ENCODE measurements around the gene PHOX2B.
A peak's percentile ranks its signal among the peaks of the same experiment; 100 is the strongest.
"Not testable (repeated sequence)": the region's sequence is repeated elsewhere in the genome, so short reads cannot be mapped to it uniquely, and the experiment has no call there.

PHOX2B gene

GRCh38 chr4:41712425-41712824, 36.1 kb downstream of the PHOX2B start:
- no peak for DNase-seq (ENCODE audit: extremely low spot score)
- CTCF ChIA-PET = no interaction called here
- POLR2A ChIA-PET = interaction anchor here (0.6 kb wide), 1 partner anchor 222 kb away, joined by 3 read pairs; no protein-coding TSS in a partner anchor
- TF ChIP-seq PKNOX1 (IDR thresholded peaks at IDR 0.05) = peak; percentile 62
- no peak for TF ChIP-seq CTBP1 (IDR thresholded peaks at IDR 0.05; ENCODE audit: borderline replicate concordance)

DNA sequence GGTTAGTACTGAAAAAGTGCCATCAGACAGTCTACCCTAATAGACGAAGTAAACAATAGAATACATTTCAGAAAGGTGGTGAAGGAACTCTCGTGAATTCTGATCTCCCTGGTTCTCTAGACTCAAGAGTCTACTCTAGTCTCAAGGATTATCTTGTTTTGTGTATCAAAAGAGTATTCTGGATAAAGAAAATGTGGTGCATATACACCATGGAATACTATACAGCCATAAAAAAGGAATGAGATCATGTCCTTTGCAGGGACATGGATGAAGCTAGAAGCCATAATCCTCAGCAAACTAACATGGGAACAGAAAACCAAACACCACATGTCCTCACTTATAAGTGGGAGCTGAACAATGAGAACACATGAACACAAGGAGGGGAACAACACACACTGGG, 36.9 kb downstream of the PHOX2B start:
- POLR2A ChIA-PET; CTCF ChIA-PET; DNase-seq (ENCODE audit: extremely low spot score): not testable (repeated sequence)

DNA sequence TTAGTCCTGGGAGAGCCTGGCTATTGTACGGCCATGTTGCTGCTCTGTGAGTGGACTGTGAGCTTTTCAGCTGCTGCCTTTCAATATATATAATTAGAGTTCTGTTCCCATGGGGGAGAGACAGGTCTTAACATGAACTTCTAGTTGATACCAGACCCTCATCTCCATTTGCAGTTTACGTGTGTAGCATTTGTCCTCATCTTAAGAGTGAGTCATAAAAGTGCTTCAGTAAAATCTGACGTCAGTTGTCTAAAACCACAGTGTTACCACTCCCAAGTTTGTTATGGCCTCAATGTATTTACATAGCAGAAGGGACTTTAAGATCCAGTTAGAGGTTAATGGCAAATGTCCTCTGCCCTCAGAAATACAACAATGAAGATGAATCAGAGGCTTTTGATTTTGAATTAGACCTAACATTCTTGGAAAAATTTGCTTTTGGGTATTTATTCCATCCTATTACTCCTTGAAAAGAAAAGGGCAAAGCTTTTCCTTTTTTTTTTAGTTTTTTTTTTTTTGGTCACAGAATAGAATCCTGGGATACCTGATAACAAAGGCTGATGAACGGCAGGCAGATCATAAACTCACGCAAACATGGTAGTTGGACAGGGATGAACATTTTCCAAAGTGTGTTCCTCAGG, 38.6 kb downstream of the PHOX2B start:
- ChIA-PET CTCF (no interaction called here), POLR2A (interaction anchor here (0.7 kb wide), 1 partner anchor 49 kb away, joined by 3 read pairs; no protein-coding TSS in a partner anchor)
- TF ChIP-seq FOXA1 (IDR thresholded peaks at IDR 0.05) (no peak), ARNT (IDR thresholded peaks at IDR 0.05) (no peak), LEF1 (IDR thresholded peaks at IDR 0.05; ENCODE audit: borderline replicate concordance) (no peak), SP1 (IDR thresholded peaks at IDR 0.05) (no peak), SUZ12 (IDR thresholded peaks at IDR 0.05) (no peak), NFRKB (IDR thresholded peaks at IDR 0.05) (no peak), FOXM1 (IDR thresholded peaks at IDR 0.05; ENCODE audit: borderline replicate concordance) (no peak), L3MBTL2 (conservative IDR thresholded peaks at IDR 0.05) (no peak), BHLHE40 (IDR thresholded peaks at IDR 0.05; ENCODE audit: borderline replicate concordance) (no peak), TARDBP (IDR thresholded peaks at IDR 0.05) (no peak), ELF4 (IDR thresholded peaks at IDR 0.05) (no peak), CTBP1 (IDR thresholded peaks at IDR 0.05; ENCODE audit: borderline replicate concordance) (peak; percentile 39; the same call in 1 of the 2 replicates), FOXK2 (IDR thresholded peaks at IDR 0.05) (no peak), PKNOX1 (IDR thresholded peaks at IDR 0.05) (0 out of 2 replicates have a peak, but pooled peaks have one; percentile 12), ZNF384 (IDR thresholded peaks at IDR 0.05) (0 out of 2 replicates have a peak, but pooled peaks have one; percentile 43)
- DNase-seq (ENCODE audit: extremely low spot score) = peak; percentile 21

DNA sequence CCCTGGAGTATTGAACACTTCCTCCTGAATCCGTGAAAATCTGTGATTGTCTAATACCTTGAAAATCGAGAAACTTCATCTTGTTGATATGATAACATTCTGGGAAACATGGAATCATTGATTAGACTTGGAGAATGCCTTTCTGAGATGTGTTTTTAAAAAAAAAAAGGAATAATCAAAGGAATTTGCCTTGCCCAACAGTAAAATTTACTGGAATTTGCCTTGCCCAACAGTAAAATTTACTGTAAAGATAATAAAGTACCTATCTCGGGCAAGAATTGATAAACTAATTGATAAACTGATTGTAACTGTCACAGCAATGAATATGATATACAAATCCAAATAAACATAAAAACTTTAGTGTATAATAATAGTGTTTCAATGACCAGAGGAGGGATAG, 44.7 kb downstream of the PHOX2B start:
- ChIA-PET POLR2A (no interaction called here), CTCF (no interaction called here)
- DNase-seq (ENCODE audit: extremely low spot score) = no peak
- no peak for TF ChIP-seq LEF1 (IDR thresholded peaks at IDR 0.05; ENCODE audit: borderline replicate concordance)
- TF ChIP-seq SP1 (IDR thresholded peaks at IDR 0.05) = no peak
- TF ChIP-seq NFRKB (IDR thresholded peaks at IDR 0.05) = no peak
- no peak for TF ChIP-seq TARDBP (IDR thresholded peaks at IDR 0.05)
- no peak for TF ChIP-seq L3MBTL2 (conservative IDR thresholded peaks at IDR 0.05)

- ChIA-PET CTCF (no interaction called here), POLR2A (no interaction called here)
- DNase-seq (ENCODE audit: extremely low spot score) = no peak
- no peak for TF ChIP-seq CTBP1 (IDR thresholded peaks at IDR 0.05; ENCODE audit: borderline replicate concordance)
- TF ChIP-seq BHLHE40 (IDR thresholded peaks at IDR 0.05; ENCODE audit: borderline replicate concordance) = no peak
- TF ChIP-seq ARNT (IDR thresholded peaks at IDR 0.05) = no peak
Observed at GRCh38 chr4:41702770-41703169, 45.8 kb downstream of the PHOX2B start.

DNA sequence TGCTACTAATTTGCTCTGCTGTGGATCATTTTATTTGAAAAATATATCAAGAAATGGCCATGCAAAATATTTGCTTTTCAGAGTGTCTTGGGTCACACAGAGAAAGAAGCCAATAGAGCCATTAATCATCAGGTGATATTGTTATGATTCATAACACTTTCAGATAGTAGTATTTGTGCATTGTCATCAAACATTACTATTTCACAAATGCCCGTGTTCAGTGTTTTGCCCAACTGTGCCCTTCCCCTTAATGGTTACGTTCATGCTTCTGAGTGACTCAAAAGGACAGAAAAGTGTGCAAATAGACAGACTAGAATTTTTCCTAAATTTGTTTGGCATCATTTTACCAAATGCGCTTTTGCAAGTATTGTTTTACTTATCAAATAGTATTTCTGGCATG, 46.5 kb downstream of the PHOX2B start:
- no peak for DNase-seq (ENCODE audit: extremely low spot score)
- CTCF ChIA-PET = interaction anchor here (0.7 kb wide), 2 partner anchors 252 to 421 kb away, joined by 3 to 4 read pairs; no protein-coding TSS in a partner anchor
- POLR2A ChIA-PET = no interaction called here
- TF ChIP-seq ZNF384 (IDR thresholded peaks at IDR 0.05) (no peak), PKNOX1 (IDR thresholded peaks at IDR 0.05) (no peak), CTBP1 (IDR thresholded peaks at IDR 0.05; ENCODE audit: borderline replicate concordance) (no peak), ELF4 (IDR thresholded peaks at IDR 0.05) (no peak), NFRKB (IDR thresholded peaks at IDR 0.05) (no peak), SUZ12 (IDR thresholded peaks at IDR 0.05) (no peak), LEF1 (IDR thresholded peaks at IDR 0.05; ENCODE audit: borderline replicate concordance) (no peak), FOXK2 (IDR thresholded peaks at IDR 0.05) (no peak), ARNT (IDR thresholded peaks at IDR 0.05) (no peak), TARDBP (IDR thresholded peaks at IDR 0.05) (no peak)

GRCh38 chr4:41696763-41697162, 51.8 kb downstream of the PHOX2B start:
- ChIA-PET POLR2A (no interaction called here), CTCF (no interaction called here)
- no peak for DNase-seq (ENCODE audit: extremely low spot score)
- TF ChIP-seq LEF1 (IDR thresholded peaks at IDR 0.05; ENCODE audit: borderline replicate concordance) (no peak), ELF4 (IDR thresholded peaks at IDR 0.05) (no peak), SP1 (IDR thresholded peaks at IDR 0.05) (no peak), BHLHE40 (IDR thresholded peaks at IDR 0.05; ENCODE audit: borderline replicate concordance) (no peak), PKNOX1 (IDR thresholded peaks at IDR 0.05) (no peak), TARDBP (IDR thresholded peaks at IDR 0.05) (no peak), NFRKB (IDR thresholded peaks at IDR 0.05) (no peak), L3MBTL2 (conservative IDR thresholded peaks at IDR 0.05) (no peak), FOXA1 (IDR thresholded peaks at IDR 0.05) (no peak), FOXM1 (IDR thresholded peaks at IDR 0.05; ENCODE audit: borderline replicate concordance) (no peak), ARNT (IDR thresholded peaks at IDR 0.05) (no peak), FOXK2 (IDR thresholded peaks at IDR 0.05) (no peak), ZNF384 (IDR thresholded peaks at IDR 0.05) (no peak), SUZ12 (IDR thresholded peaks at IDR 0.05) (no peak), HDGF (IDR thresholded peaks at IDR 0.05; ENCODE audit: borderline replicate concordance) (no peak), CTBP1 (IDR thresholded peaks at IDR 0.05; ENCODE audit: borderline replicate concordance) (no peak)

All from HEK293T (cell line).